DMS 273 (cell line): ENCODE data around the gene RPL13A.

ENCODE experiments used
- DNase-seq: peaks from one replicate; lab custom pipeline; 2025; ENCODE audit not compliant: unreplicated experiment; lab: John Stamatoyannopoulos, UW

Gene RPL13A

GRCh38 chr19:49502866-49503581 is 15.6 kb downstream of the RPL13A start:
- peak; percentile 80 for DNase-seq

- DNase-seq = no peak
These were observed 16.2 kb downstream of the RPL13A start for GRCh38 chr19:49503582-49503962.

DNA sequence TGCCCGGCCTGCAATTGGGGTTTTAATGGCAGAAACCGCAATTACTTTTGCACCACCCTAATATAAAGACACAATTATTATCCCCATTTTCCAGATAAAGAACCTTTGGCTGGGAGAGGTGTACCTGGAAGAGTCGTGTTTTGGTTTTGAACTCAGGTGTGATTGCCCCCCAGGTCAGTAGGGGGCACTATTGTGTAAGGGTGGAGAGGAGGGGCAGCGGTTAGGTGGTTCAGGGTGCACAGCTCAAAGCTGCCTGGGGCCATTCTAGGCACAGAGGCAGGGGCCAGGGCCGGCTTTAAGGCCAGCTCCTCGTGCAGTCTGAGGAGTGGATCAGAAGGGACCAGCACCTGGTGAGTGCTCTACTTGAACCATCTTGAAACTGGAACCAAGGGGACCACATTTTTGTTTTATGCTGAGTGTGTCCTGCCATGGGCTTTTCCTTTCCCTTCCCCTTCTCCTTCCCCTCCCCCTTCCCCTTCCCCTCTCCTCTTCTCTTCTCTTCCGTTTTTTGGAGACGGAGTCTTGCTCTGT is 19.2 kb downstream of the RPL13A start:
- DNase-seq = peak; percentile 86

GRCh38 chr19:49507803-49508494 is 20.5 kb downstream of the RPL13A start:
- no peak for DNase-seq

DNA sequence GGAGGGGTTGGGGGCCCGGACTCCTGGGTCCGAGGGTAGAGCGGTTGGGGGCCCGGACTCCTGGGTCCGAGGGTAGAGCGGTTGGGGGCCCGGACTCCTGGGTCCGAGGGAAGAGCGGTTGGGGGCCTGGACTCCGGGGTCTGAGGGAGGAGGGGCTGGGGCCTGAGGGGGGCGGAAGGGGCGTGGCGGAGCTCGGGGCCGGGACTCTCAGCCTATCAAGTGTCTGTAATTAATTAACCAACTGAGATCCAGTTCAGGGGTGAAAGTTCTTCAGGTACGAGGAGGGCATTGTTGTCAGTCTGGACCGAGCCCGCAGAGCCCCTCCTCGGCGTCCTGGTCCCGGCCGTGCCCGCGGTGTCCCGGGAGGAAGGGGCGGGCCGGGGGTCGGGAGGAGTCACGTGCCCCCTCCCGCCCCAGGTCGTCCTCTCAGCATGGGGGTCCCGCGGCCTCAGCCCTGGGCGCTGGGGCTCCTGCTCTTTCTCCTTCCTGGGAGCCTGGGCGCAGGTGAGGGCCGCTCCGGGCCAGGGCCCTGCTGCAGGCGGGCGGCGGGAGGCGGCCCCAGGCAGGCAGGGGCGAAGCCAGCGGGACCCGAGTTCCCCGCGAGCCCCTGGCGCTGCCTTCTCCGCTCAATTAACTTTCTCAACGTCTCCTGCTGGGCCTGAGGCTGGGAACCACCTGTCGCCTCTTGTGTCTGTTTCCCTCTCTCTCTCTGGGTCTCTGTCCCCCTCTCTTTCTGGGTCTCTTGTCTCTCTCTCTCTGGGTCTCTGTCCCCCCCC is 25.8 kb downstream of the RPL13A start:
- DNase-seq = peak; percentile 89

DNA sequence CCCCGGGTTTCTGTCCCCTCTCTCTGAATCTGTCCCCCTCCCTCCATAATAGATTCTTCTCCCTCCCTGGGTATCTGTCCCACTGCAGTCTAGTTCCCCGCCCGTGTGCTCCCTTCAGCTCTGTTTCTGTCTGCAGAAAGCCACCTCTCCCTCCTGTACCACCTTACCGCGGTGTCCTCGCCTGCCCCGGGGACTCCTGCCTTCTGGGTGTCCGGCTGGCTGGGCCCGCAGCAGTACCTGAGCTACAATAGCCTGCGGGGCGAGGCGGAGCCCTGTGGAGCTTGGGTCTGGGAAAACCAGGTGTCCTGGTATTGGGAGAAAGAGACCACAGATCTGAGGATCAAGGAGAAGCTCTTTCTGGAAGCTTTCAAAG is 26.3 kb downstream of the RPL13A start:
- peak; percentile 62 for DNase-seq

- no peak for DNase-seq
These were observed 26.7 kb downstream of the RPL13A start for GRCh38 chr19:49514151-49514550.

- no peak for DNase-seq
These were observed 28.4 kb downstream of the RPL13A start for GRCh38 chr19:49515767-49516166.

DNA sequence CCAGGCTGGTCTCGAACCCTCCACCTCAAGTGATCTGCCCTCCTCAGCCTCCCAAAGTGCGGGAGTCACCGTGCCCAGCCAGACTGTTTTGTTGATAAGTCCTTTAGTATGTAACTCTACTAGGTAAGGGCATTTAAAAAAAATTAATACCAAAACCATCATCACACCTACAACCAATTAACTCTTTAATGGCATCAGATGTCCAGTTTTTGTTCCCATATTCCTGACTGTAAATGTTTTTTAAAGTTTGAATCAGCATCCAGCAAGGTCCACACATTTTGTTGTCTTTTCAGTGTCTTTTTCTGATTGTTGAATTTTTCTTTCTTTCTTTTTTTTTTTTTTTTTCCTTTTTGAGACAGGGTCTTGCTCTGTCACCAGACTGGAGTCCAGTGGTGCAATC is 30.6 kb downstream of the RPL13A start:
- DNase-seq = no peak

DNA sequence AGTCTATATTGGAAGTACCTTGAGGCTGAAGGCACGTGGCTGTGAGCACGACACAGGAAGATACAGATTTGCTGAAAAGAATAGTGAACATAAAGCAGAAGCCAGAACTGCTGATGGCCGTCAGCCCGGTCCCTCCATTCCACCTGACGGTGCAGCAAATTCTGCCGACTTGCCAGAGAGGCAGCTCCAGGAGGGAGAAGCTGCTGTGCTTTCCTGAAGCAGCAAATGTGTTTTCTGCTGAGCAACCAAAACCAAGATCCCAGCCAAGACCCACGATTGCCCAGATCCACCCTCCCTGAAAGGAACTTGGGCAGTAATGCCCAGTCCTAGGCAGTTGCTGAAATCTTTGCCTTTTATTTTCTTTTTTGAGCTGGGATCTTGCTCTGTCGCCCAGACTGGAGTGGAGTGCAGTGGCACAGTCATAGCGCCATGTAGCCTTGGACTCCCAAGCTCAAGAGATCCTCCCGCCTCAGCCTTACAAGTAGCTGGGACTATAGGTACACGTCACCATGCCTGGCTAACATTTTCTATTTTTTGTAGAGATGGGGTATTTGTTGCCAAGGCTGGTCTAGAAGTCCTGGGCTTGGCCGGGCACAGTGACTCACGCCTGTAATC is 33.4 kb downstream of the RPL13A start:
- no peak for DNase-seq

- DNase-seq = no peak
These were observed 37.5 kb downstream of the RPL13A start for GRCh38 chr19:49524812-49525455.

DNA sequence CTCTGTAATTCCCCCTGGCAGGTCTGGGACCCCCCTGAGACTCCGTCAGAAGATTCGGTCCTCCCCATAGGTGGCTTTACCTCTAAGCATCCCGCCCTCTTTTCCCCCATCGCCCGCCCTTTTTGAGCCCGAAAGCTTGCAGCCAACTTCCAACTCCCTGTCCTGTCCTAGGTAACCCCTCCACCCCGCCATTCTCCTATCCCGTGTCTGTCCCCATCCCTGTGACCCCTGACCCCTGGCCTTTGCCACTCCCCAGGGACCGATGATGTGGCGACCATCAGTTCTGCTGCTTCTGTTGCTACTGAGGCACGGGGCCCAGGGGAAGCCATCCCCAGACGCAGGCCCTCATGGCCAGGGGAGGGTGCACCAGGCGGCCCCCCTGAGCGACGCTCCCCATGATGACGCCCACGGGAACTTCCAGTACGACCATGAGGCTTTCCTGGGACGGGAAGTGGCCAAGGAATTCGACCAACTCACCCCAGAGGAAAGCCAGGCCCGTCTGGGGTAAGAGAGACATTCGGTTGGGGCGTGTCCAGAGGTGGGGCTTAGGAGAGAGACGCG is 40.9 kb downstream of the RPL13A start:
- no peak for DNase-seq

GRCh38 chr19:49530708-49531107 is 43.3 kb downstream of the RPL13A start:
- no peak for DNase-seq

- DNase-seq = peak; percentile 91
These were observed 46.4 kb downstream of the RPL13A start for GRCh38 chr19:49533551-49534488.

- no peak for DNase-seq
These were observed 47.4 kb downstream of the RPL13A start for GRCh38 chr19:49534632-49535385.

DNA sequence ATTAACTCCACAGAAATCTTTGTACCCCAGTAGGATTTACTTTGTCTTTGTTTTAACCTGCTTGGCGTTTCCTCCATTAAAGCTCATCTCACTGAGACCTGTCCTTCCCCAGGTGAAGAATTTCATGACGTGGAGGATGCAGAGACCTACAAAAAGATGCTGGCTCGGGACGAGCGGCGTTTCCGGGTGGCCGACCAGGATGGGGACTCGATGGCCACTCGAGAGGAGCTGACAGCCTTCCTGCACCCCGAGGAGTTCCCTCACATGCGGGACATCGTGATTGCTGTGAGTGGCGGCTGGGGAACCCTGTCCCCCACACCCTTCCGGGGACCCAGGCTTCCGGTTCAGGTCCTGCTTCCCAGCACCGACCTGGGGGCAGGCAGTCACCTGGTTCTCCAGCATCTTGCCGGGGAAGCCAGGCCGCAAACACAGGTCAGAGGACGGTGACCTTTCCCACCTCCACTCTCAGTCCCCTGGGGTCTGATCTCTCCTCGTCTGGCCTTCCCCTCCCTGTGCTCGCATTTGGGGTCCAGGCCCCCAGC is 49.6 kb downstream of the RPL13A start:
- no peak for DNase-seq

DNA sequence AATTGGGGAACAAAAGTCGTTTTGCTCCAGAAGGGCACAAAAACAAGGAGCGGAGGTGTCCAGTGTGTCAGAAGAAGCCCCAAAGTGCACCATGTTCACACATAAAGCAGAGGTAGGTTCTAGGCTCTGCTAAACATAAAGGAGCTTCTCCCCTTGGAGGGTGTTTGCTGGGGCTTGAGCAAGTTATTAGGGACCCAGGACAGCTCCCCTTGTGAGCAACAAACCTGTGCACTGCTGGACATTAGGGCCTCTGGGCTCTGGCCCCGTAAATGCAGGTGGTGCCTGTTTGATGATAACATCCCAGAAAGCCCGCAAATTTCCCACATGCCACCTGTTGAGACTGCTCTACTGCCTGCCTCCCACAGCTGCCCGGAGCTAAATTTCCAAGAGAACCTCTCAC is 51.2 kb downstream of the RPL13A start:
- no peak for DNase-seq

DNA sequence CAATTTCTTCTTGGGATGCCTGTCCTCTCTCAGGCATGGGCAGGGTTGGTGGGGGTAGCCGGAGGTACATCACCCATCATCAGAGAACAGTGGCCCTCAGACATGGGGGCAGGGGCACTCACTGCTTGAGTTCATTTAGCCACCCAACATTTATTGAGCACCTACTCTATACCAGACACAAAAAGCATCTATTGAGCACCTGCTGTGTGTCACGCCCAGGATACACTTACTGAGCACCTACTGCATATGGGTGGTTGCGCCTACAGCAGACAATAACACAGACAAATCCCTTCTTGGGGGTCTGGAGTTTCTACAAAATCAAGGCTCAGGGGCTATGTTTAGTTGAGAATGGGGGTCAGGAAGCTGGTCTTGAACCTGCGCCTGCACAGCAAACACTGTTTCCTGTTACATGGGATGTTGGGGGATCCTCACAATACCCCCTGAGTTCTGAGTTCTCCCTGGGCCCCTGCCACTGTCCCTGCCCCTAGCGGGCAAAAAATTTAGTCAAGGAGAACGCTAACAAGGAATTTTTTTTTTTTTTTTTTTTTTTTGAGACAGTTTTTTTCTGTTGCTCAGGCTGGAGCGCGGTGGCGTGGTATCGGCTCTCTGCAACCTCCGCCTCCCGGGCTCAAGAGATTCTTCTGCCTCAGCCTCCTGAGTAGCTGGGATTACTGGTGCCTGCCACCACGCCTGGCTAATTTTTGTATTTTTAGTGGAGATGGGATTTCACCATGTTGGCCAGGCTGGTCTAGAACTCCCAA is 52.0 kb downstream of the RPL13A start:
- DNase-seq = no peak
